GM12875 (cell line): Measurements from ENCODE around the gene SLIT1.

Source experiments
- H3K4me3 ChIP-seq: one replicate; pipeline ENCODE4 v1.5.1; 2011; ENCODE audit warnings: low read depth, low read length, control low read depth
- CTCF ChIP-seq: IDR thresholded peaks from 2 replicates; pipeline ENCODE4 v1.5.1; 2011; ENCODE audit warnings: low read depth, mild to moderate bottlenecking, control low read depth, inconsistent platforms, low read length, moderate library complexity, borderline replicate concordance; ENCODE audit not compliant: insufficient read depth

The SLIT1 gene

GRCh38 chr10:97047788-97048187, 138.0 kb downstream of the SLIT1 start:
- H3K4me3 ChIP-seq, result no peak overlapping the region
- no peak for TF ChIP-seq CTCF

GRCh38 chr10:97047083-97047736, 138.5 kb downstream of the SLIT1 start:
- no peak for TF ChIP-seq CTCF
- no peak overlapping the region for H3K4me3 ChIP-seq

- no peak for TF ChIP-seq CTCF
- no peak overlapping the region for H3K4me3 ChIP-seq
Observed at GRCh38 chr10:97046456-97047082, 139.2 kb downstream of the SLIT1 start.

- no peak overlapping the region for H3K4me3 ChIP-seq
- TF ChIP-seq CTCF, result no peak
Observed at GRCh38 chr10:97043563-97043855, 142.2 kb downstream of the SLIT1 start.

GRCh38 chr10:97042716-97043562, 142.8 kb downstream of the SLIT1 start:
- H3K4me3 ChIP-seq, result no peak overlapping the region
- no peak for TF ChIP-seq CTCF

GRCh38 chr10:97042081-97042480, 143.7 kb downstream of the SLIT1 start:
- TF ChIP-seq CTCF, result no peak
- H3K4me3 ChIP-seq, result no peak overlapping the region
